HCT116 (cell line): ENCODE data around the gene FKBP1A. TPM values are rescaled to one million over a fixed set of nuclear protein-coding genes. Genes with fewer than 3 reads are reported as not detected.

Experiments used
- CEBPB ChIP-seq: IDR thresholded peaks from 2 replicates; pipeline ENCODE4 v1.6.1; 2012; ENCODE audit warnings: low read depth
- EGR1 ChIP-seq: IDR thresholded peaks from 2 replicates; pipeline ENCODE4 v1.6.1; 2012; ENCODE audit warnings: low read depth
- EZH2 ChIP-seq: fragments of 200-600 bp; sonication (generic); IDR thresholded peaks from 2 replicates; pipeline ENCODE4 v1.6.1; 2017; ENCODE audit warnings: antibody characterized with exemption, mixed run types
- JUND ChIP-seq: IDR thresholded peaks from 2 replicates; pipeline ENCODE4 v1.6.1; 2012
- SRF ChIP-seq: IDR thresholded peaks from 2 replicates; pipeline ENCODE4 v1.6.1; 2012; ENCODE audit warnings: low read depth
- YY1 ChIP-seq: IDR thresholded peaks from 2 replicates; pipeline ENCODE4 v1.6.1; 2011; ENCODE audit warnings: low read length, low read depth, moderate library complexity, mild to moderate bottlenecking; ENCODE audit not compliant: insufficient replicate concordance; ENCODE audit errors: extremely low read depth
- total RNA-seq: library from RNA; stranded (reverse); gene quantifications from one replicate; pipeline ENCODE4 v1.2.1, GENCODE V29; 2021; ENCODE audit not compliant: unreplicated experiment
- TF ChIP-seq, protein P1 (sequence below): IDR thresholded peaks from 2 replicates; pipeline ENCODE4 v1.6.1; 2011; ENCODE audit warnings: mild to moderate bottlenecking, low read length, moderate library complexity; ENCODE audit not compliant: insufficient replicate concordance; ENCODE audit errors: extremely low read depth
- TF ChIP-seq, protein P2 (sequence below): IDR thresholded peaks from 2 replicates; pipeline ENCODE4 v1.6.1; 2012; ENCODE audit warnings: low read depth
- TF ChIP-seq, protein P3 (sequence below), 3 experiments: fragments of 200-600 bp in 1 of 3; sonication (generic) in 1 of 3; IDR thresholded peaks in 2 of 3; conservative IDR thresholded peaks in 1 of 3; 2 replicates each; pipeline ENCODE4 v1.5.1; 2012 to 2017; ENCODE audit warnings: low read depth in 2 of 3, low read length in 2 of 3, antibody characterized with exemption in 1 of 3, borderline replicate concordance in 1 of 3, control low read depth in 1 of 3, mild to moderate bottlenecking in 1 of 3, mixed read lengths in 1 of 3, mixed run types in 1 of 3, moderate library complexity in 1 of 3; ENCODE audit not compliant: insufficient read depth in 1 of 3

The FKBP1A gene
- total RNA-seq, 1 experiment from 2014 or later = 259 TPM

DNA sequence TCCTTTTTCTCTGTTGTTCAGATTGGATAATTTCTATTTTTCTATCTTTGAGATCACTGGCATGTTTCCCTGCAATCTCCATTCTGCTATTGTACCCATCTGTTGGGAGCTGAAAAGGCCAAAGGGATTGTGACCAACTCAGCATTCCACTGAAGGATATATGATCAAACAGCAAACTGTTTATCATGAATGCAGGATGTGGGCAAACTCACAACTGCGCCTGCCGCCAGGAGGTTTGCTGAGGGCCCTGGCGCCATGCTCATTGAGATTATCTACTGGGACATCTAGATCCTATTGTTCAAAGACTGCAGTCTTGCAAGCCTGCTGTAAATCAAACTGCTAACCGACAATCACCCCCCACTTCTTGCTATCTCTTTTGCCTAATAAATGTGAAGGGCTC is 3.8 kb upstream of the FKBP1A start (continued):
- TF ChIP-seq, protein P1, sequence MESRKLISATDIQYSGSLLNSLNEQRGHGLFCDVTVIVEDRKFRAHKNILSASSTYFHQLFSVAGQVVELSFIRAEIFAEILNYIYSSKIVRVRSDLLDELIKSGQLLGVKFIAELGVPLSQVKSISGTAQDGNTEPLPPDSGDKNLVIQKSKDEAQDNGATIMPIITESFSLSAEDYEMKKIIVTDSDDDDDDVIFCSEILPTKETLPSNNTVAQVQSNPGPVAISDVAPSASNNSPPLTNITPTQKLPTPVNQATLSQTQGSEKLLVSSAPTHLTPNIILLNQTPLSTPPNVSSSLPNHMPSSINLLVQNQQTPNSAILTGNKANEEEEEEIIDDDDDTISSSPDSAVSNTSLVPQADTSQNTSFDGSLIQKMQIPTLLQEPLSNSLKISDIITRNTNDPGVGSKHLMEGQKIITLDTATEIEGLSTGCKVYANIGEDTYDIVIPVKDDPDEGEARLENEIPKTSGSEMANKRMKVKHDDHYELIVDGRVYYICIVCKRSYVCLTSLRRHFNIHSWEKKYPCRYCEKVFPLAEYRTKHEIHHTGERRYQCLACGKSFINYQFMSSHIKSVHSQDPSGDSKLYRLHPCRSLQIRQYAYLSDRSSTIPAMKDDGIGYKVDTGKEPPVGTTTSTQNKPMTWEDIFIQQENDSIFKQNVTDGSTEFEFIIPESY = no peak
- TF ChIP-seq, protein P2, sequence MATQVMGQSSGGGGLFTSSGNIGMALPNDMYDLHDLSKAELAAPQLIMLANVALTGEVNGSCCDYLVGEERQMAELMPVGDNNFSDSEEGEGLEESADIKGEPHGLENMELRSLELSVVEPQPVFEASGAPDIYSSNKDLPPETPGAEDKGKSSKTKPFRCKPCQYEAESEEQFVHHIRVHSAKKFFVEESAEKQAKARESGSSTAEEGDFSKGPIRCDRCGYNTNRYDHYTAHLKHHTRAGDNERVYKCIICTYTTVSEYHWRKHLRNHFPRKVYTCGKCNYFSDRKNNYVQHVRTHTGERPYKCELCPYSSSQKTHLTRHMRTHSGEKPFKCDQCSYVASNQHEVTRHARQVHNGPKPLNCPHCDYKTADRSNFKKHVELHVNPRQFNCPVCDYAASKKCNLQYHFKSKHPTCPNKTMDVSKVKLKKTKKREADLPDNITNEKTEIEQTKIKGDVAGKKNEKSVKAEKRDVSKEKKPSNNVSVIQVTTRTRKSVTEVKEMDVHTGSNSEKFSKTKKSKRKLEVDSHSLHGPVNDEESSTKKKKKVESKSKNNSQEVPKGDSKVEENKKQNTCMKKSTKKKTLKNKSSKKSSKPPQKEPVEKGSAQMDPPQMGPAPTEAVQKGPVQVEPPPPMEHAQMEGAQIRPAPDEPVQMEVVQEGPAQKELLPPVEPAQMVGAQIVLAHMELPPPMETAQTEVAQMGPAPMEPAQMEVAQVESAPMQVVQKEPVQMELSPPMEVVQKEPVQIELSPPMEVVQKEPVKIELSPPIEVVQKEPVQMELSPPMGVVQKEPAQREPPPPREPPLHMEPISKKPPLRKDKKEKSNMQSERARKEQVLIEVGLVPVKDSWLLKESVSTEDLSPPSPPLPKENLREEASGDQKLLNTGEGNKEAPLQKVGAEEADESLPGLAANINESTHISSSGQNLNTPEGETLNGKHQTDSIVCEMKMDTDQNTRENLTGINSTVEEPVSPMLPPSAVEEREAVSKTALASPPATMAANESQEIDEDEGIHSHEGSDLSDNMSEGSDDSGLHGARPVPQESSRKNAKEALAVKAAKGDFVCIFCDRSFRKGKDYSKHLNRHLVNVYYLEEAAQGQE = no peak
- TF ChIP-seq JUND (no peak), YY1 (no peak), EZH2 (no peak), CEBPB (no peak), SRF (no peak), EGR1 (no peak)
- TF ChIP-seq, protein P3, sequence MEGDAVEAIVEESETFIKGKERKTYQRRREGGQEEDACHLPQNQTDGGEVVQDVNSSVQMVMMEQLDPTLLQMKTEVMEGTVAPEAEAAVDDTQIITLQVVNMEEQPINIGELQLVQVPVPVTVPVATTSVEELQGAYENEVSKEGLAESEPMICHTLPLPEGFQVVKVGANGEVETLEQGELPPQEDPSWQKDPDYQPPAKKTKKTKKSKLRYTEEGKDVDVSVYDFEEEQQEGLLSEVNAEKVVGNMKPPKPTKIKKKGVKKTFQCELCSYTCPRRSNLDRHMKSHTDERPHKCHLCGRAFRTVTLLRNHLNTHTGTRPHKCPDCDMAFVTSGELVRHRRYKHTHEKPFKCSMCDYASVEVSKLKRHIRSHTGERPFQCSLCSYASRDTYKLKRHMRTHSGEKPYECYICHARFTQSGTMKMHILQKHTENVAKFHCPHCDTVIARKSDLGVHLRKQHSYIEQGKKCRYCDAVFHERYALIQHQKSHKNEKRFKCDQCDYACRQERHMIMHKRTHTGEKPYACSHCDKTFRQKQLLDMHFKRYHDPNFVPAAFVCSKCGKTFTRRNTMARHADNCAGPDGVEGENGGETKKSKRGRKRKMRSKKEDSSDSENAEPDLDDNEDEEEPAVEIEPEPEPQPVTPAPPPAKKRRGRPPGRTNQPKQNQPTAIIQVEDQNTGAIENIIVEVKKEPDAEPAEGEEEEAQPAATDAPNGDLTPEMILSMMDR (IDR thresholded peaks at IDR 0.05 in 2 of 3, conservative IDR thresholded peaks at IDR 0.05 in 1 of 3; ENCODE audit: borderline replicate concordance in 1 of 3, insufficient read depth in 1 of 3, low read depth in 2 of 3, low read length in 2 of 3) = no peak
- TF ChIP-seq, all 23 proteins: peak for 0
